ENCODE data around the gene BCKDK. TPM values are rescaled to one million over a fixed set of nuclear protein-coding genes. Genes with fewer than 3 reads are reported as not detected.

Gene BCKDK
- polyA plus RNA-seq, 4 donors, result 30.1 to 46.3 (median 35.9) TPM

Other genes with a start within 250 kb of the BCKDK start
- 10 to 100 TPM; 35.3 to 51.7 (median 43.7) TPM for gene BCL7C, start 214.3 kb upstream of the BCKDK start, polyA plus RNA-seq (ENCODE audit: insufficient read length in 4 of 4)
- 1 to 10 TPM; 6.9 to 8.8 (median 7.7) TPM for gene CTF1, start 211.8 kb upstream of the BCKDK start, polyA plus RNA-seq (ENCODE audit: insufficient read length in 4 of 4)
- gene FBXL19, start 184.8 kb upstream of the BCKDK start, polyA plus RNA-seq (ENCODE audit: insufficient read length in 4 of 4), result 10 to 100 TPM; 16.5 to 35.4 (median 18.3) TPM
- gene ORAI3, start 159.3 kb upstream of the BCKDK start, polyA plus RNA-seq (ENCODE audit: insufficient read length in 4 of 4), result 10 to 100 TPM; 13.1 to 18.7 (median 17.4) TPM
- gene SETD1A, start 150.6 kb upstream of the BCKDK start, polyA plus RNA-seq (ENCODE audit: insufficient read length in 4 of 4), result 10 to 100 TPM; 15.2 to 20.7 (median 15.7) TPM
- gene HSD3B7, start 123.2 kb upstream of the BCKDK start, polyA plus RNA-seq (ENCODE audit: insufficient read length in 4 of 4), result 10 to 100 TPM in 2 of 4 donors, 1 to 10 TPM in 2; 6.7 to 11.8 (median 8.9) TPM
- 1 to 10 TPM; 1.2 to 2.8 (median 2.2) TPM for gene STX1B, start 97.7 kb upstream of the BCKDK start, polyA plus RNA-seq (ENCODE audit: insufficient read length in 4 of 4)
- 10 to 100 TPM; 29.1 to 48.6 (median 34.8) TPM for gene STX4, start 74.8 kb upstream of the BCKDK start, polyA plus RNA-seq (ENCODE audit: insufficient read length in 4 of 4)
- gene ZNF668, start 34.1 kb upstream of the BCKDK start, polyA plus RNA-seq (ENCODE audit: insufficient read length in 4 of 4), result 1 to 10 TPM; 4.6 to 9.0 (median 5.7) TPM
- gene ZNF646, start 34.0 kb upstream of the BCKDK start, polyA plus RNA-seq (ENCODE audit: insufficient read length in 4 of 4), result 10 to 100 TPM; 10.3 to 15.0 (median 11.7) TPM
- 1 to 10 TPM in 3 of 4 donors, under 1 TPM in 1; 0.59 to 2.1 (median 1.1) TPM for gene PRSS53, start 19.4 kb upstream of the BCKDK start, polyA plus RNA-seq (ENCODE audit: insufficient read length in 4 of 4)
- gene VKORC1, start 13.6 kb upstream of the BCKDK start, polyA plus RNA-seq (ENCODE audit: insufficient read length in 4 of 4), result 10 to 100 TPM; 74.1 to 77.8 (median 76.9) TPM
- 10 to 100 TPM; 54.1 to 80.2 (median 62.6) TPM for gene KAT8, start 9.3 kb downstream of the BCKDK start, polyA plus RNA-seq (ENCODE audit: insufficient read length in 4 of 4)
- 10 to 100 TPM in 3 of 4 donors, 1 to 10 TPM in 1; 2.1 to 70.6 (median 54.9) TPM for gene PRSS8, start 27.3 kb downstream of the BCKDK start, polyA plus RNA-seq (ENCODE audit: insufficient read length in 4 of 4)
- gene PRSS36, start 41.7 kb downstream of the BCKDK start, polyA plus RNA-seq (ENCODE audit: insufficient read length in 4 of 4), result 1 to 10 TPM in 2 of 4 donors, under 1 TPM in 2; 0.73 to 2.4 (median 1.5) TPM
- gene FUS, start 71.8 kb downstream of the BCKDK start, polyA plus RNA-seq (ENCODE audit: insufficient read length in 4 of 4), result 100 to 1,000 TPM; 577 to 823 (median 699) TPM
- gene PYCARD, start 94.4 kb downstream of the BCKDK start, polyA plus RNA-seq (ENCODE audit: insufficient read length in 4 of 4), result 10 to 100 TPM in 2 of 4 donors, 1 to 10 TPM in 2; 8.5 to 13.7 (median 10.9) TPM
- gene TRIM72, start 105.7 kb downstream of the BCKDK start, polyA plus RNA-seq (ENCODE audit: insufficient read length in 4 of 4), result under 1 TPM; 0.04 to 0.15 (median 0.11) TPM
- gene PYDC1, start 108.7 kb downstream of the BCKDK start, polyA plus RNA-seq (ENCODE audit: insufficient read length in 4 of 4), result not detected
- 1 to 10 TPM; 1.3 to 5.4 (median 2.5) TPM for gene ITGAM, start 151.6 kb downstream of the BCKDK start, polyA plus RNA-seq (ENCODE audit: insufficient read length in 4 of 4)
- 1 to 10 TPM in 2 of 4 donors, under 1 TPM in 2; 0.53 to 1.8 (median 1.0) TPM for gene ITGAX, start 246.8 kb downstream of the BCKDK start, polyA plus RNA-seq (ENCODE audit: insufficient read length in 4 of 4)

Measured in left renal pelvis (tissue), 4 donors.